HCT116 (cell line): ENCODE measurements around the gene S1PR4. TPM values are rescaled to one million over a fixed set of nuclear protein-coding genes. Genes with fewer than 3 reads are reported as not detected.

ENCODE experiments used
- ATAC-seq: fragments of 200-7000 bp; cut with Tn5 transposase; 2 replicates; pipeline ENCODE4 v1.9.1; 2020; ENCODE audit warnings: mild to moderate bottlenecking, moderate library complexity
- BruUV-seq: library from RNA; stranded (reverse); fragments of 400-500 nt; replicated peaks from 2 replicates; lab custom pipeline; 2021; lab: Mats Ljungman, UMichigan
- CTCF ChIA-PET: fragments of 300-600 bp; sonication (Branson Sonifier 250); formaldehyde crosslinking; loops from one replicate; lab custom pipeline; 2021; ENCODE audit warnings: antibody characterized with exemption; lab: Charles Lee
- POLR2A ChIA-PET: fragments of 300-600, 350-600 bp; sonication (Branson Sonifier 250); formaldehyde crosslinking; loops from one replicate; lab custom pipeline; 2021; ENCODE audit warnings: antibody characterized with exemption; lab: Charles Lee
- RAD21 ChIA-PET, 2 experiments: fragments of 300-600 bp; sonication (Branson Sonifier 250); formaldehyde crosslinking; loops; one replicate each; lab custom pipeline; 2023; ENCODE audit warnings: low total read pairs in 2 of 2; ENCODE audit not compliant: uncharacterized antibody in 2 of 2, unreplicated experiment in 2 of 2, low non-redundant PET in 1 of 2; lab: Charles Lee
- DNase-seq: peaks from one replicate; pipeline ENCODE4 v3.0.0-alpha.2; 2010; ENCODE audit warnings: low read depth, low spot score
- H2AFZ ChIP-seq: fragments of 200-600 bp; shearing (Covaris generic), sonication (generic); 2 replicates; pipeline ENCODE4 v1.6.1; 2017; ENCODE audit warnings: low read depth, mixed run types, mixed read lengths, antibody characterized with exemption, low read length; ENCODE audit not compliant: poor library complexity, severe bottlenecking
- H3K27ac ChIP-seq: 2 replicates; pipeline ENCODE4 v1.5.1; 2012; ENCODE audit warnings: low read depth, low read length
- H3K27me3 ChIP-seq: fragments of 200-600 bp; sonication (generic); 2 replicates; pipeline ENCODE4 v1.6.1; 2016; ENCODE audit warnings: mixed run types, low read length, mixed read lengths; ENCODE audit not compliant: insufficient read depth
- H3K36me3 ChIP-seq, 2 experiments: fragments of 200-500 bp in 1 of 2; fragments of 200-600 bp in 1 of 2; sonication (Bioruptor generic) in 1 of 2; sonication (generic) in 1 of 2; 2 replicates each; pipeline versions ENCODE4 v1.5.1 to v1.6.1; 2014 to 2016; ENCODE audit warnings: low read length in 2 of 2, inconsistent platforms in 1 of 2, mixed read lengths in 1 of 2, mixed run types in 1 of 2; ENCODE audit not compliant: insufficient read depth in 2 of 2, control insufficient read depth in 1 of 2
- H3K4me1 ChIP-seq, 2 experiments: fragments of 200-600 bp in 1 of 2; sonication (generic) in 1 of 2; 2 replicates each; pipeline versions ENCODE4 v1.5.1 to v1.6.1; 2012 to 2017; ENCODE audit warnings: low read length in 2 of 2, inconsistent platforms in 1 of 2, mild to moderate bottlenecking in 1 of 2, mixed read lengths in 1 of 2, mixed run types in 1 of 2, moderate library complexity in 1 of 2; ENCODE audit not compliant: insufficient read depth in 2 of 2, control insufficient read depth in 1 of 2
- H3K4me2 ChIP-seq: fragments of 200-600 bp; sonication (generic); 2 replicates; pipeline ENCODE4 v1.6.1; 2017; ENCODE audit warnings: mixed run types, low read length, mixed read lengths
- H3K4me3 ChIP-seq, 2 experiments: fragments of 200-600 bp in 1 of 2; sonication (generic) in 1 of 2; replicated peaks in 1 of 2; 2 replicates each; pipeline ENCODE4 v1.5.1; 2011 to 2016; ENCODE audit warnings: low read length in 2 of 2, control low read depth in 1 of 2, low read depth in 1 of 2, mild to moderate bottlenecking in 1 of 2, mixed read lengths in 1 of 2, mixed run types in 1 of 2
- H3K79me2 ChIP-seq: fragments of 200-600 bp; sonication (generic); 2 replicates; pipeline ENCODE4 v1.6.1; 2017; ENCODE audit warnings: mild to moderate bottlenecking, mixed run types, low read length, moderate library complexity, mixed read lengths; ENCODE audit not compliant: insufficient read depth
- H3K9ac ChIP-seq: fragments of 200-600 bp; sonication (generic); 2 replicates; pipeline ENCODE4 v1.6.1; 2016; ENCODE audit warnings: low read length, mixed read lengths
- H3K9me2 ChIP-seq: fragments of 200-600 bp; sonication (generic), shearing (Covaris generic); 2 replicates; pipeline ENCODE4 v1.6.1; 2017; ENCODE audit warnings: mixed run types, mild to moderate bottlenecking, moderate library complexity; ENCODE audit not compliant: insufficient read depth
- H3K9me3 ChIP-seq, 2 experiments: fragments of 200-500 bp in 1 of 2; fragments of 200-600 bp in 1 of 2; sonication (Bioruptor generic) in 1 of 2; sonication (generic) in 1 of 2; 2 replicates each; pipeline ENCODE4 v1.6.1; 2014 to 2017; ENCODE audit warnings: low read length in 2 of 2, mixed read lengths in 2 of 2, inconsistent platforms in 1 of 2, low read depth in 1 of 2, mild to moderate bottlenecking in 1 of 2, mixed run types in 1 of 2, moderate library complexity in 1 of 2; ENCODE audit not compliant: control insufficient read depth in 1 of 2, insufficient read depth in 1 of 2
- H4K20me1 ChIP-seq: fragments of 200-600 bp; sonication (generic), shearing (Covaris generic); 2 replicates; pipeline ENCODE4 v1.6.1; 2017; ENCODE audit warnings: mixed run types, mild to moderate bottlenecking, moderate library complexity; ENCODE audit not compliant: insufficient read depth
- CBX3 ChIP-seq: IDR thresholded peaks from 2 replicates; pipeline ENCODE4 v1.6.1; 2012; ENCODE audit warnings: low read depth
- ELF1 ChIP-seq: IDR thresholded peaks from 2 replicates; pipeline ENCODE4 v1.6.1; 2012; ENCODE audit warnings: low read depth, borderline replicate concordance
- EZH2 ChIP-seq: fragments of 200-600 bp; sonication (generic); IDR thresholded peaks from 2 replicates; pipeline ENCODE4 v1.6.1; 2017; ENCODE audit warnings: antibody characterized with exemption, mixed run types
- EZH2phosphoT487 ChIP-seq: fragments of 200-600 bp; IDR thresholded peaks from 2 replicates; pipeline ENCODE4 v1.6.1; 2018; ENCODE audit warnings: antibody characterized with exemption, borderline replicate concordance
- FOSL1 ChIP-seq: IDR thresholded peaks from 2 replicates; pipeline ENCODE4 v1.6.1; 2012; ENCODE audit warnings: low read depth
- JUND ChIP-seq: IDR thresholded peaks from 2 replicates; pipeline ENCODE4 v1.6.1; 2012
- POLR2A ChIP-seq: IDR thresholded peaks from 2 replicates; pipeline ENCODE4 v1.7.0; 2011; ENCODE audit warnings: borderline replicate concordance; ENCODE audit not compliant: insufficient read depth, insufficient read length; ENCODE audit errors: extremely low read depth
- SIN3A ChIP-seq: IDR thresholded peaks from 2 replicates; pipeline ENCODE4 v1.6.1; 2012; ENCODE audit warnings: low read depth
- SP1 ChIP-seq: IDR thresholded peaks from 2 replicates; pipeline ENCODE4 v1.6.1; 2012; ENCODE audit warnings: low read depth
- SRF ChIP-seq: IDR thresholded peaks from 2 replicates; pipeline ENCODE4 v1.6.1; 2012; ENCODE audit warnings: low read depth
- TCF7L2 ChIP-seq: IDR thresholded peaks from 2 replicates; pipeline ENCODE4 v1.7.0; 2011; ENCODE audit warnings: borderline replicate concordance, inconsistent platforms; ENCODE audit not compliant: insufficient read depth, insufficient read length; ENCODE audit errors: extremely low read depth
- YY1 ChIP-seq: IDR thresholded peaks from 2 replicates; pipeline ENCODE4 v1.6.1; 2011; ENCODE audit warnings: low read length, low read depth, moderate library complexity, mild to moderate bottlenecking; ENCODE audit not compliant: insufficient replicate concordance; ENCODE audit errors: extremely low read depth
- ZNF274 ChIP-seq: fragments of 200-500 bp; sonication (Bioruptor generic); IDR thresholded peaks from 2 replicates; pipeline ENCODE4 v1.6.1; 2014; ENCODE audit warnings: mild to moderate bottlenecking, low read depth, low read length, inconsistent platforms
- intact Hi-C: fragments of 100-400 bp; cut with micrococcal nuclease; formaldehyde crosslinking; loops from 2 replicates; pipeline ENCODE4 v1.10.0; 2022
- total RNA-seq: library from RNA; stranded (reverse); gene quantifications from one replicate; pipeline ENCODE4 v1.2.1, GENCODE V29; 2021; ENCODE audit not compliant: unreplicated experiment
- TF ChIP-seq, protein P1 (sequence below), 3 experiments: fragments of 200-600 bp in 1 of 3; sonication (generic) in 1 of 3; IDR thresholded peaks in 2 of 3; conservative IDR thresholded peaks in 1 of 3; 2 replicates each; pipeline ENCODE4 v1.5.1; 2012 to 2017; ENCODE audit warnings: low read depth in 2 of 3, low read length in 2 of 3, antibody characterized with exemption in 1 of 3, borderline replicate concordance in 1 of 3, control low read depth in 1 of 3, mild to moderate bottlenecking in 1 of 3, mixed read lengths in 1 of 3, mixed run types in 1 of 3, moderate library complexity in 1 of 3; ENCODE audit not compliant: insufficient read depth in 1 of 3
- TF ChIP-seq, protein P2 (sequence below): IDR thresholded peaks from 2 replicates; pipeline ENCODE4 v1.6.1; 2011; ENCODE audit warnings: mild to moderate bottlenecking, low read length, moderate library complexity; ENCODE audit not compliant: insufficient replicate concordance; ENCODE audit errors: extremely low read depth

S1PR4 gene
- total RNA-seq, 1 experiment from 2014 or later, result 0.71 TPM

DNA sequence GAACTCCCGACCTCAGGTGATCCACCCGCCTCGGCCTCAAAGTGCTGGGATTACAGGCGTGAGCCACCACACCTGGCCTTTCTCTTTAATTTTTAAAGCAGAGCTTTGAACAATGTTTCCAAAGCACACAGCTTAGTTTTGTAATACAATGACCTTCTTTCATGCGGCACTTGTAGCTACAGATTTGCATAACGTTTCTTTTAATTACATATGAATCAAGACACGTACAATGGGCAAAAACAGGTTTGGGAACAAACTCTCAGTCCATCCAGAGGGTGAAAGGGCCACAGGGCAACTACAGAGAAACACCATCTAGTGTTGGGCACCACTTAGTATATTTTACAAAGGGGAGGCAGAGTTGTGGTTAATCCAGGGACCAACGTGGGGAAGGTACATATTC is 19.0 kb upstream of the S1PR4 start:
- Histone ChIP-seq H3K9me3 (no peaks in the 10 kb centered on the region), H3K36me3 (no peaks in the 10 kb centered on the region), H3K4me1 (peaks cover 5 to 21% of the 10 kb centered on the region in 2 experiments; a peak in 3 of 4 replicates), H3K27me3 (no peaks in the 10 kb centered on the region), H3K9me2 (no peaks in the 10 kb centered on the region), H2AFZ (no peak overlapping the region), H3K9ac (no peak overlapping the region), H3K4me3 (no peak overlapping the region), H3K4me2 (no peak overlapping the region), H4K20me1 (no peaks in the 10 kb centered on the region)
- ChIA-PET CTCF (interaction anchor here (0.8 kb wide), 1 partner anchor 33 kb away, joined by 3 read pairs; no protein-coding TSS in a partner anchor), POLR2A (no interaction called here), RAD21 (no interaction called here)
- no TSS peak for BruUV-seq
- intact Hi-C loops, result no loop called here
- no peak for DNase-seq
- no peak for TF ChIP-seq SRF
- TF ChIP-seq ELF1, result no peak
- no peak for TF ChIP-seq JUND
- TF ChIP-seq SIN3A, result no peak
- no peak for TF ChIP-seq EZH2
- TF ChIP-seq ZNF274, result no peak
- TF ChIP-seq CBX3, result no peak
- no peak for TF ChIP-seq YY1
- TF ChIP-seq FOSL1, result no peak
- TF ChIP-seq, protein P1, sequence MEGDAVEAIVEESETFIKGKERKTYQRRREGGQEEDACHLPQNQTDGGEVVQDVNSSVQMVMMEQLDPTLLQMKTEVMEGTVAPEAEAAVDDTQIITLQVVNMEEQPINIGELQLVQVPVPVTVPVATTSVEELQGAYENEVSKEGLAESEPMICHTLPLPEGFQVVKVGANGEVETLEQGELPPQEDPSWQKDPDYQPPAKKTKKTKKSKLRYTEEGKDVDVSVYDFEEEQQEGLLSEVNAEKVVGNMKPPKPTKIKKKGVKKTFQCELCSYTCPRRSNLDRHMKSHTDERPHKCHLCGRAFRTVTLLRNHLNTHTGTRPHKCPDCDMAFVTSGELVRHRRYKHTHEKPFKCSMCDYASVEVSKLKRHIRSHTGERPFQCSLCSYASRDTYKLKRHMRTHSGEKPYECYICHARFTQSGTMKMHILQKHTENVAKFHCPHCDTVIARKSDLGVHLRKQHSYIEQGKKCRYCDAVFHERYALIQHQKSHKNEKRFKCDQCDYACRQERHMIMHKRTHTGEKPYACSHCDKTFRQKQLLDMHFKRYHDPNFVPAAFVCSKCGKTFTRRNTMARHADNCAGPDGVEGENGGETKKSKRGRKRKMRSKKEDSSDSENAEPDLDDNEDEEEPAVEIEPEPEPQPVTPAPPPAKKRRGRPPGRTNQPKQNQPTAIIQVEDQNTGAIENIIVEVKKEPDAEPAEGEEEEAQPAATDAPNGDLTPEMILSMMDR (IDR thresholded peaks at IDR 0.05 in 2 of 3, conservative IDR thresholded peaks at IDR 0.05 in 1 of 3; ENCODE audit: borderline replicate concordance in 1 of 3, insufficient read depth in 1 of 3, low read depth in 2 of 3, low read length in 2 of 3), result no peak
- TF ChIP-seq TCF7L2, result no peak
- TF ChIP-seq, protein P2, sequence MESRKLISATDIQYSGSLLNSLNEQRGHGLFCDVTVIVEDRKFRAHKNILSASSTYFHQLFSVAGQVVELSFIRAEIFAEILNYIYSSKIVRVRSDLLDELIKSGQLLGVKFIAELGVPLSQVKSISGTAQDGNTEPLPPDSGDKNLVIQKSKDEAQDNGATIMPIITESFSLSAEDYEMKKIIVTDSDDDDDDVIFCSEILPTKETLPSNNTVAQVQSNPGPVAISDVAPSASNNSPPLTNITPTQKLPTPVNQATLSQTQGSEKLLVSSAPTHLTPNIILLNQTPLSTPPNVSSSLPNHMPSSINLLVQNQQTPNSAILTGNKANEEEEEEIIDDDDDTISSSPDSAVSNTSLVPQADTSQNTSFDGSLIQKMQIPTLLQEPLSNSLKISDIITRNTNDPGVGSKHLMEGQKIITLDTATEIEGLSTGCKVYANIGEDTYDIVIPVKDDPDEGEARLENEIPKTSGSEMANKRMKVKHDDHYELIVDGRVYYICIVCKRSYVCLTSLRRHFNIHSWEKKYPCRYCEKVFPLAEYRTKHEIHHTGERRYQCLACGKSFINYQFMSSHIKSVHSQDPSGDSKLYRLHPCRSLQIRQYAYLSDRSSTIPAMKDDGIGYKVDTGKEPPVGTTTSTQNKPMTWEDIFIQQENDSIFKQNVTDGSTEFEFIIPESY, result no peak
- no peak for TF ChIP-seq SP1
- TF ChIP-seq POLR2A, result no peak
- TF ChIP-seq EZH2phosphoT487, result no peak
- TF ChIP-seq, all 23 proteins: peak for 0
- ATAC-seq, result no peak
- Histone ChIP-seq H3K27ac (no peak overlapping the region), H3K79me2 (no peaks in the 10 kb centered on the region)
